NT2/D1 (cell line): ENCODE measurements around the gene LPCAT2.

Experiments
- DNase-seq: peaks from one replicate; pipeline ENCODE4 v3.0.0-alpha.2; 2011; ENCODE audit warnings: low read depth, low spot score
- H3K27me3 ChIP-seq: 2 replicates; pipeline ENCODE4 v1.6.0; 2011; ENCODE audit warnings: mild to moderate bottlenecking; ENCODE audit not compliant: insufficient read length, insufficient read depth
- H3K36me3 ChIP-seq: 2 replicates; pipeline ENCODE4 v1.6.1; 2011; ENCODE audit warnings: mild to moderate bottlenecking, low read length, mixed read lengths; ENCODE audit not compliant: insufficient read depth, insufficient read length
- H3K4me1 ChIP-seq: 2 replicates; pipeline ENCODE4 v1.5.1; 2011; ENCODE audit not compliant: insufficient read depth, insufficient read length
- H3K4me3 ChIP-seq: 2 replicates; pipeline ENCODE4 v1.5.1; 2011; ENCODE audit warnings: low read depth; ENCODE audit not compliant: insufficient read length
- H3K9ac ChIP-seq: 2 replicates; pipeline ENCODE4 v1.6.0; 2011; ENCODE audit warnings: low read depth; ENCODE audit not compliant: insufficient read length
- H3K9me3 ChIP-seq: 2 replicates; pipeline ENCODE4 v1.5.1; 2011; ENCODE audit warnings: mild to moderate bottlenecking, low read length; ENCODE audit not compliant: insufficient read depth
- SUZ12 ChIP-seq: IDR thresholded peaks from 2 replicates; pipeline ENCODE4 v1.6.1; 2011; ENCODE audit not compliant: insufficient read length, insufficient read depth; ENCODE audit errors: extremely low read depth
- YY1 ChIP-seq: IDR thresholded peaks from 2 replicates; pipeline ENCODE4 v1.6.1; 2011; ENCODE audit not compliant: insufficient read length, insufficient read depth
- ZNF274 ChIP-seq: IDR thresholded peaks from 2 replicates; pipeline ENCODE4 v1.6.1; 2011; ENCODE audit warnings: mild to moderate bottlenecking, low read depth, low read length

Gene LPCAT2

DNA sequence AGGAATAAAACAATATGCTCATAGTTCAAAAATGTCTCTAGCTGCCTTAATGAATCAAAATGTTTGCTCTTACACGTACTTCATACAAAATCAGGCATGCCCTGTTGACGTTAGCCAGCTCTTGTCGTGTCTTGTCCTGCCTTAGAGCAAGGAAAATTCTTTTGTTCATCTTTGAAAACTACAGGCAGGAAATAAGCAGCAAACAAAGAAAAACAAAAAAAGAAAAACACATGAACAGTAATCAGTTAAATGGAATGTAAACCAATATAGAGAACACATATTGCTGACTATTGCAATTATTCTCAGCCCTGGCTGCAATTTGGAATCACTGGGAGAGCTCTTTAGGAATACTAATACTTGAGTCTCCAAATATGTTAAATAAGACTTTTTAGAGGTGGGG, 59.3 kb downstream of the LPCAT2 start:
- DNase-seq, result no peak
- TF ChIP-seq ZNF274 (no peak), YY1 (no peak), SUZ12 (no peak)
- H3K4me1 ChIP-seq, result no peaks in the 10 kb centered on the region
- H3K4me3 ChIP-seq, result no peak overlapping the region
- H3K9ac ChIP-seq, result no peak overlapping the region
- no peaks in the 10 kb centered on the region for H3K27me3 ChIP-seq
- H3K9me3 ChIP-seq, result no peaks in the 10 kb centered on the region
- peaks cover 10% of the 10 kb centered on the region for H3K36me3 ChIP-seq

DNA sequence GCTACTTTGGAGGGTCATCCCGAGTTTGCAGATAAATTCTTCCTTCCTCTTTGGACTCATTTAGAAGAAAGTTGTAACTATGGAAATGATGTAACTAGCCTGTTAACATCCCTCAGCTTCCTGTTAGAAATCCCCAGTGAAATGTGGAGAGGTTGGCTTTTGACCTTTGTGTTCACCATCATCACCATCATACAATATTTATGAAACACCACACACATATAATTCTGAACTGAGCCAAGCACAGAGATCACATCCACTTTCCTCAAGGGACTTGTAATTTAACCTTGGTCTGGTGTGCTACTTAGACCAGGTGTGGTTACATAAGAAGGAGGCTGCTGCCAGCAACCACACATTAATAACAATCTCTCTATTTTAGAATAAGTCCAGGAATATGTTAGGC, 60.2 kb downstream of the LPCAT2 start:
- DNase-seq, result no peak
- Histone ChIP-seq H3K9me3 (no peaks in the 10 kb centered on the region), H3K36me3 (peaks cover 10% of the 10 kb centered on the region), H3K4me3 (no peak overlapping the region), H3K9ac (no peak overlapping the region), H3K4me1 (no peaks in the 10 kb centered on the region), H3K27me3 (no peaks in the 10 kb centered on the region)
- TF ChIP-seq ZNF274 (no peak), YY1 (no peak), SUZ12 (no peak)

DNA sequence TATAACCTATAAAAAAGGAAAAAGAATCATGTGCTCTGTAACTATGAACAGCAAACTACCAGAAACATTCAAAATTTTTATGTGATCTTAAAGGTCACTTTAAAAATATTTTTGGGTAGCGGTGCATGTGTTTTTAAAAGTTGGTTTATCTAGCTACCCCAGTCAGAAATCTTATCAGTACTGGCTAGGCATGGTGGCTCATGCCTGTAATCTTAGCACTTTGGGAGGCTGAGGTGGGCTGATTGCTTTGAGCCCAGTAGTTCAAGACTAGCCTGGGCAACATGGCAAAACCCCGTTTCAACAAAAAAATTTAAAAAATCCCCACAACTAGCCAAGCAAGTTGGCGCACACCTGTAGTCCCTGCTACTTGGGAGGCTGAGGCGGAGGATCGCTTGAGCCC, 61.3 kb downstream of the LPCAT2 start:
- no peak overlapping the region for H3K9ac ChIP-seq
- TF ChIP-seq ZNF274 (no peak), YY1 (no peak), SUZ12 (no peak)
- H3K9me3 ChIP-seq, result no peaks in the 10 kb centered on the region
- H3K4me3 ChIP-seq, result no peak overlapping the region
- no peaks in the 10 kb centered on the region for H3K4me1 ChIP-seq
- no peaks in the 10 kb centered on the region for H3K27me3 ChIP-seq
- peaks cover 10% of the 10 kb centered on the region for H3K36me3 ChIP-seq
- DNase-seq, result no peak

DNA sequence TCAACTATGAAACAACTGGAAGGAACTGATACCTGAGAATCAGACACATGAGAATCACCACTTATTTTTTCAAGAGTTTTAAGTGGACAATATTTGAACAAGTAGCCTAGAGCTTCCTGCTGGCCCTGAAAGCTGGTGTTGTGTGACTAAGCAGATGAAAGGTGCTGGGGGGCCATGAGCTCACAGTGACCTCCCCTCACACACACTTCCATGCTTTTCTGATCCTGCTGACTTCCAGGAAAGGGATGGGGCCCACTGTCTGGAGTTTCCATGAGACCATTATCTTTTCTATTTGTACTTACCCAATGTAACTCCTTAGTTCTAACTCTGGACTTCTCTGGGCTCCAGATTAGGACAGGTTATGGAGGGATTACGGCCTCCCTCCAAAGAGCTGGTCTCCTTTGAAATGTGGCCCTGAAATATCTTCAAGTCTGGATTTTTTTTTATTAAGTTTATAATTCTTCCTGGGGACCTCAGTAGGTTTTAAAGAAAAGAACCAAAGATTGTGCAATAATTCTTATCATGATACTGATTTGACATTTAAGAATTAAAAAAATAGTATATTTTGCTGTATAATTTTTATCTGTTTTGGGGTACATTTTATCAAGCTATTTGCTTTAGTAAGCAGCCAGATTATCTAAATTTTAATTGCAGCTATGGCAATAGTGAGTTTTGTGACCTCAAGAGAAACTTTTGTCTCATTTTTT, 62.5 kb downstream of the LPCAT2 start:
- Histone ChIP-seq H3K4me3 (no peak overlapping the region), H3K9ac (no peak overlapping the region), H3K27me3 (no peaks in the 10 kb centered on the region), H3K4me1 (no peaks in the 10 kb centered on the region), H3K9me3 (no peaks in the 10 kb centered on the region), H3K36me3 (peaks cover 12% of the 10 kb centered on the region)
- DNase-seq, result no peak
- TF ChIP-seq SUZ12 (no peak), ZNF274 (no peak), YY1 (no peak)

DNA sequence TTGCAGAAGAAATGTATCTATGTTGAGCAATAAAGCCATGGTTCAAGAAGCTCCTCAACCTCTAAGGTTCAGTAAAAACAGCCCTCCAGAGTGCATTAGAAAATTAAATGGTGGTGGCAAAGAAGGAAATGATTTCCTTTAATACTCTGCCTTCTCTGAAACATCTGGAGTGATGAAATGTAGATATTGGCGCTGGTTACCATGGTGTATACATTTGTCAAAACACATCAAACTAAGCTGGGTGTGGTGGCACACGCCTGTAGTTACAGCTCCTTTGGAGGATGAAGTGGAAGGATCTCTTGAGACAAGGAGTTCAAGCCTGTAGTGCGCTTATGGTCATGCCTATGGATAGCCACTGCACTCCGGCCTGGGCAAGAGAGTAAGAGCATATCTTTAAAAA, 63.6 kb downstream of the LPCAT2 start:
- TF ChIP-seq SUZ12, result no peak
- TF ChIP-seq YY1, result no peak
- TF ChIP-seq ZNF274, result no peak
- H3K9ac ChIP-seq, result no peak overlapping the region
- no peak for DNase-seq
- H3K27me3 ChIP-seq, result no peaks in the 10 kb centered on the region
- no peaks in the 10 kb centered on the region for H3K9me3 ChIP-seq
- H3K36me3 ChIP-seq, result peaks cover 11% of the 10 kb centered on the region
- no peaks in the 10 kb centered on the region for H3K4me1 ChIP-seq
- H3K4me3 ChIP-seq, result no peak overlapping the region

DNA sequence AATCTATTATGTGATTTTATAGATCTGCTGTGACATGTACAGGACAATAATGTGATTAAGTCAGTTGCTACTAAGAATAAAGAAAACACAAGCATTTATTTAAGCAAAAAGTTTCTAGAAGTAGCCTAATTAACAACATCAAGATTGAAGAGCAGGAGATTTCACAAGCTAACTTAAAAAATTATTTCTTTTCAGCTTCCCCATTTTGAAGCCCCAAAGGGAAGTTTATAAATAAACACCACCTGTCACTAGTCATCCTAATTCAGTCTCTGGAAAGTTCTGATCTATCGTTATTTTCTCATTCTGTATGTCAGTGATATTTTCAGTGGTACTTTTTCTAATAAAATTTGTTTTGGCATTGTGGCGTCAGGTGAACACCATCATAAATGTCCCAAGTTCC, 65.9 kb downstream of the LPCAT2 start:
- H3K4me3 ChIP-seq, result no peak overlapping the region
- TF ChIP-seq YY1 (no peak), ZNF274 (no peak), SUZ12 (no peak)
- no peaks in the 10 kb centered on the region for H3K9me3 ChIP-seq
- no peaks in the 10 kb centered on the region for H3K27me3 ChIP-seq
- no peak for DNase-seq
- H3K9ac ChIP-seq, result no peak overlapping the region
- H3K4me1 ChIP-seq, result no peaks in the 10 kb centered on the region
- H3K36me3 ChIP-seq, result peaks cover 25% of the 10 kb centered on the region

DNA sequence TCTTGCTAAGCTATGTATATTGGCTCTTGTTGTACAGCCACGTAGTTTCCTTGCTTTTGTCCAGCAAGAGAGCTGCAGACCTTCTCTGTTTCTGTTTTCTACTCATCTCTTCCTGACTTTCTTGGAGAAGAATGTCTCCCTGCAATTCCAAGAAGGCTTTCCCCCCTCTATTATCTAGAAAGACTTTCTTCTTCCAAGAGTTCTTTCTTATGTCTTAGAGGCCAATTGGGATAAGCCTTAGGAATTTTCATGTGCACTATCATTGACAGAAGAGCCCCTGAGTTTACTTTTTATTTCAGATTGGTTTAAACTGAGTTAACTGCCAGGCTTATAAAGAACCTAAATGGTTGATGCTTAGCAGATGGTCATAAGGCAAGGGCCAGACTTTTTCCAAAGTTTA, 66.6 kb downstream of the LPCAT2 start:
- H3K4me1 ChIP-seq, result no peaks in the 10 kb centered on the region
- H3K4me3 ChIP-seq, result no peak overlapping the region
- no peak overlapping the region for H3K9ac ChIP-seq
- peaks cover 30% of the 10 kb centered on the region for H3K36me3 ChIP-seq
- H3K9me3 ChIP-seq, result no peaks in the 10 kb centered on the region
- DNase-seq, result no peak
- TF ChIP-seq ZNF274, result no peak
- no peak for TF ChIP-seq YY1
- no peak for TF ChIP-seq SUZ12
- no peaks in the 10 kb centered on the region for H3K27me3 ChIP-seq

DNA sequence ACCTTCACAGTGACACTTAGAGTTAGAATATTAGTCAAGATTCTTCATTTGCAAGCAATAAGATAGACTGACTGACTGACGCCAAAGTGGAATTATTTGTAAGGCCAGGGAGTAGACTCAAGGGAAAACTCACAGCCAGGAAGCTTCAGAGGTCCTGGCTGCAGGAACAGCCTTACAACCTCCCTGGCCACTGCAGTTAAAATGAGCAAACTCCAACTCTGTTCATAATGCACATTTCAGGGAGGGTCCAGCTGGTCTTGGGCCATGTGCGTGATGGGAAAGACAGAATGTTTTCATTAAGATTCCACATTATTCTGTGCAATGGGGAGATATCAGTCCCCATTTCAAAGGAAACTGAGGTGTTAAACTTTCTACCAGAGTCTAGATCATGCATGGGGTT, 67.5 kb downstream of the LPCAT2 start:
- TF ChIP-seq SUZ12 (no peak), YY1 (no peak), ZNF274 (no peak)
- peaks cover 37% of the 10 kb centered on the region for H3K36me3 ChIP-seq
- no peaks in the 10 kb centered on the region for H3K4me1 ChIP-seq
- no peaks in the 10 kb centered on the region for H3K9me3 ChIP-seq
- H3K9ac ChIP-seq, result no peak overlapping the region
- no peak overlapping the region for H3K4me3 ChIP-seq
- DNase-seq, result no peak
- H3K27me3 ChIP-seq, result no peaks in the 10 kb centered on the region
